WI38 (cell line): Measurements from ENCODE around the gene RAB1A.

Experiments
- H3K4me3 ChIP-seq: 2 replicates; pipeline ENCODE4 v1.5.1; 2011; ENCODE audit warnings: low read depth, mild to moderate bottlenecking, control low read depth, low read length
- CTCF ChIP-seq: IDR thresholded peaks from 2 replicates; pipeline ENCODE4 v1.5.1; 2012; ENCODE audit warnings: low read depth, mild to moderate bottlenecking, control low read depth, low read length

Gene RAB1A

GRCh38 chr2:65085148-65085547 is 44.8 kb downstream of the RAB1A start:
- TF ChIP-seq CTCF, result no peak

GRCh38 chr2:65081232-65081685 is 48.6 kb downstream of the RAB1A start:
- no peak for TF ChIP-seq CTCF
- H3K4me3 ChIP-seq, result no peak overlapping the region

More at GRCh38 chr2:65085148-65085547, 44.8 kb downstream of the RAB1A start:
- H3K4me3 ChIP-seq, result no peak overlapping the region

- no peak overlapping the region for H3K4me3 ChIP-seq
- no peak for TF ChIP-seq CTCF
These were observed 50.9 kb downstream of the RAB1A start for GRCh38 chr2:65079017-65079416.

- TF ChIP-seq CTCF, result no peak
- H3K4me3 ChIP-seq, result no peak overlapping the region
These were observed 52.0 kb downstream of the RAB1A start for GRCh38 chr2:65077898-65078297.

- TF ChIP-seq CTCF, result no peak
- H3K4me3 ChIP-seq, result no peak overlapping the region
These were observed 53.6 kb downstream of the RAB1A start for GRCh38 chr2:65076345-65076710.

- no peak overlapping the region for H3K4me3 ChIP-seq
- TF ChIP-seq CTCF, result no peak
These were observed 54.1 kb downstream of the RAB1A start for GRCh38 chr2:65075605-65076344.

GRCh38 chr2:65075176-65075575 is 54.7 kb downstream of the RAB1A start:
- TF ChIP-seq CTCF, result no peak
- H3K4me3 ChIP-seq, result no peak overlapping the region
